ENCODE results near the gene ZNF536.

ZNF536 gene

DNA sequence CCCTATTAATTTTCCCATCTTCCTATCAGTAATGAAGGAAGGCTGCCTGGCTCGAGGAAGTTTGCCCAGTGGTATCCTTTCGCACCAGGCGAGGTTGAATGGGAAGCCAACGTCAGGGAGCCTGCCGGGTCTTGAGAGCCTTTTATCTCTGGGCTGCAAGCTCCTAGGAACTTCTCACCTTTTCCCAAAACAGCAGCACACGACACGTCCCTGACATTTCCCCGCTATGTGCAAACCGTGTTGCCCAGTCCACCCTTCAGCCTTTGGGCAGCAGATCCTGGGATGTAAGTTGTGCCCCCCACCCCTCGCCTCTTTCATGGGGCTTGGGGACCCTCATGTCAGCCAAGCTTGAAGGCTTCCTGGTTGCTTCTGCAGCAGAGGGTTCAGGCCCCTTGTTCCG is 179.1 kb downstream of the ZNF536 start:
- TF ChIP-seq, protein P1, sequence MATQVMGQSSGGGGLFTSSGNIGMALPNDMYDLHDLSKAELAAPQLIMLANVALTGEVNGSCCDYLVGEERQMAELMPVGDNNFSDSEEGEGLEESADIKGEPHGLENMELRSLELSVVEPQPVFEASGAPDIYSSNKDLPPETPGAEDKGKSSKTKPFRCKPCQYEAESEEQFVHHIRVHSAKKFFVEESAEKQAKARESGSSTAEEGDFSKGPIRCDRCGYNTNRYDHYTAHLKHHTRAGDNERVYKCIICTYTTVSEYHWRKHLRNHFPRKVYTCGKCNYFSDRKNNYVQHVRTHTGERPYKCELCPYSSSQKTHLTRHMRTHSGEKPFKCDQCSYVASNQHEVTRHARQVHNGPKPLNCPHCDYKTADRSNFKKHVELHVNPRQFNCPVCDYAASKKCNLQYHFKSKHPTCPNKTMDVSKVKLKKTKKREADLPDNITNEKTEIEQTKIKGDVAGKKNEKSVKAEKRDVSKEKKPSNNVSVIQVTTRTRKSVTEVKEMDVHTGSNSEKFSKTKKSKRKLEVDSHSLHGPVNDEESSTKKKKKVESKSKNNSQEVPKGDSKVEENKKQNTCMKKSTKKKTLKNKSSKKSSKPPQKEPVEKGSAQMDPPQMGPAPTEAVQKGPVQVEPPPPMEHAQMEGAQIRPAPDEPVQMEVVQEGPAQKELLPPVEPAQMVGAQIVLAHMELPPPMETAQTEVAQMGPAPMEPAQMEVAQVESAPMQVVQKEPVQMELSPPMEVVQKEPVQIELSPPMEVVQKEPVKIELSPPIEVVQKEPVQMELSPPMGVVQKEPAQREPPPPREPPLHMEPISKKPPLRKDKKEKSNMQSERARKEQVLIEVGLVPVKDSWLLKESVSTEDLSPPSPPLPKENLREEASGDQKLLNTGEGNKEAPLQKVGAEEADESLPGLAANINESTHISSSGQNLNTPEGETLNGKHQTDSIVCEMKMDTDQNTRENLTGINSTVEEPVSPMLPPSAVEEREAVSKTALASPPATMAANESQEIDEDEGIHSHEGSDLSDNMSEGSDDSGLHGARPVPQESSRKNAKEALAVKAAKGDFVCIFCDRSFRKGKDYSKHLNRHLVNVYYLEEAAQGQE (IDR thresholded peaks at IDR 0.05; ENCODE audit: insufficient replicate concordance, low read depth), result no peak
- TF ChIP-seq POLR2AphosphoS5 (IDR thresholded peaks at IDR 0.05; ENCODE audit: low read depth) (no peak), SPI1 (IDR thresholded peaks at IDR 0.05; ENCODE audit: borderline replicate concordance, low read depth) (no peak), GABPA (IDR thresholded peaks at IDR 0.05; ENCODE audit: low read depth) (no peak)
- TF ChIP-seq, protein P2, sequence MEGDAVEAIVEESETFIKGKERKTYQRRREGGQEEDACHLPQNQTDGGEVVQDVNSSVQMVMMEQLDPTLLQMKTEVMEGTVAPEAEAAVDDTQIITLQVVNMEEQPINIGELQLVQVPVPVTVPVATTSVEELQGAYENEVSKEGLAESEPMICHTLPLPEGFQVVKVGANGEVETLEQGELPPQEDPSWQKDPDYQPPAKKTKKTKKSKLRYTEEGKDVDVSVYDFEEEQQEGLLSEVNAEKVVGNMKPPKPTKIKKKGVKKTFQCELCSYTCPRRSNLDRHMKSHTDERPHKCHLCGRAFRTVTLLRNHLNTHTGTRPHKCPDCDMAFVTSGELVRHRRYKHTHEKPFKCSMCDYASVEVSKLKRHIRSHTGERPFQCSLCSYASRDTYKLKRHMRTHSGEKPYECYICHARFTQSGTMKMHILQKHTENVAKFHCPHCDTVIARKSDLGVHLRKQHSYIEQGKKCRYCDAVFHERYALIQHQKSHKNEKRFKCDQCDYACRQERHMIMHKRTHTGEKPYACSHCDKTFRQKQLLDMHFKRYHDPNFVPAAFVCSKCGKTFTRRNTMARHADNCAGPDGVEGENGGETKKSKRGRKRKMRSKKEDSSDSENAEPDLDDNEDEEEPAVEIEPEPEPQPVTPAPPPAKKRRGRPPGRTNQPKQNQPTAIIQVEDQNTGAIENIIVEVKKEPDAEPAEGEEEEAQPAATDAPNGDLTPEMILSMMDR (IDR thresholded peaks at IDR 0.05; ENCODE audit: insufficient read depth, low read length), result no peak
- DNase-seq (ENCODE audit: low read depth in 1 of 2, low spot score in 1 of 2), result no peak
- no peak overlapping the region for H3K27ac ChIP-seq (replicated peaks)
- no peaks in the 10 kb centered on the region for H3K27me3 ChIP-seq (ENCODE audit: insufficient read depth, poor library complexity, severe bottlenecking)
- H3K4me3 ChIP-seq (replicated peaks; ENCODE audit: insufficient read depth, low read length), result no peak overlapping the region

DNA sequence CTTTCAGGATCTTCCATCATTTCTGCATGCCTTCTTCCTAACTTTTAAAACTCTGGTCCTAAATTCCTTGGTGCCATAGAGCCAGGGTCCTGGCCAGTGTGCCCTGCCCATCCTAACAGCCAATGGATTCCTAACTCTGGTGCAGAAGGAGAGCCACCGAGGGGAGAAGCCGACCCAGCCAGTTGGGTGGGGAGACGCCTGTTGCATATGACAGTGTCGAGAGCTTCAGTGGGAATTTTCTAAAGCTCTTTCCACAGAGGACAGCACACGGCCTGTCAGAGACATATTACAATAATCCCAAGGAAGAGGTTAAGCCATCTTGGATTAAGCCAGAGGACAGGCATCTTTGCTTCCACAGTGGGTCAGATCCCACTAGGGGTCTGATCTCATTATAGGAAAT is 180.4 kb downstream of the ZNF536 start:
- DNase-seq (ENCODE audit: low read depth in 1 of 2, low spot score in 1 of 2), result no peak
- Histone ChIP-seq H3K4me3 (replicated peaks; ENCODE audit: insufficient read depth, low read length) (no peak overlapping the region), H3K27ac (replicated peaks) (no peak overlapping the region), H3K27me3 (ENCODE audit: insufficient read depth, poor library complexity, severe bottlenecking) (no peaks in the 10 kb centered on the region)
- TF ChIP-seq, protein P1 (IDR thresholded peaks at IDR 0.05; ENCODE audit: insufficient replicate concordance, low read depth), result no peak
- TF ChIP-seq GABPA (IDR thresholded peaks at IDR 0.05; ENCODE audit: low read depth) (no peak), POLR2AphosphoS5 (IDR thresholded peaks at IDR 0.05; ENCODE audit: low read depth) (no peak), SPI1 (IDR thresholded peaks at IDR 0.05; ENCODE audit: borderline replicate concordance, low read depth) (no peak)
- TF ChIP-seq, protein P2 (IDR thresholded peaks at IDR 0.05; ENCODE audit: insufficient read depth, low read length), result no peak

DNA sequence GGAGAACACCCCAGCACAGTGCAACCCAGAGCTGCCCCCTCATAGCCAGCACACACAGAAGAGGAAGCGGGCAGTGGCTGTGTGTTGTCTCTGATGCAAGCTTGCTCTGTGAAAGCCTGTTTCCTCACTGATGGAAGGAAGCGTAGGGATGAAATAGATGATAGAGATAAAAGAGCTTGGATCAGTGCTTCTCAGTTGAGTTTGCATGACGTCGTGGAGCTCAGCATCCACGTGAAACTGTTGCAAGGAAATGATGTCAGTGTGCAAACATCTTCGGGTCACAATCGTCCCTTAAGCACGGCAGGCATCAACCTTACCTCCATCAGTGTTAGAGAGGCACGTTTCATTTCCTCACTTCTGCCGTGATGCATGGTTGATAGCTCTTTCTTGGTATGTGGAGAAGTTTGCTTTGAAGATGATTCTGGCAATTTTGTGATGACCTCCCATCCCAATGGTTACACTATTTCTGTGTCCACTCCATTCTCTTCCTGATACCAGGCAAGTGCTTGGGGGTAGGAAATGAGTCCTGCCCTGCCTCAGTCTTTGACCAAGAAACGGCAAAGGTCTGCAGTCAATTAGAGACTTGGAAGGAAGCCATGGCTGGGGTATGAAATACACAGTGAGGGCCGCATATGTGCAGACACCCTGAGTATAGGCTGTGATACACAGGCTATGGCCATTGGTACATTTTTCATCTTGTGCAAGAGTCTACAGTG is 183.0 kb downstream of the ZNF536 start:
- Histone ChIP-seq H3K4me3 (replicated peaks; ENCODE audit: insufficient read depth, low read length) (no peak overlapping the region), H3K27ac (replicated peaks) (no peak overlapping the region), H3K27me3 (ENCODE audit: insufficient read depth, poor library complexity, severe bottlenecking) (no peaks in the 10 kb centered on the region)
- no peak for DNase-seq (ENCODE audit: low read depth in 1 of 2, low spot score in 1 of 2)
- TF ChIP-seq, protein P2 (IDR thresholded peaks at IDR 0.05; ENCODE audit: insufficient read depth, low read length), result no peak
- no peak for TF ChIP-seq GABPA (IDR thresholded peaks at IDR 0.05; ENCODE audit: low read depth)
- no peak for TF ChIP-seq POLR2AphosphoS5 (IDR thresholded peaks at IDR 0.05; ENCODE audit: low read depth)
- TF ChIP-seq, protein P1 (IDR thresholded peaks at IDR 0.05; ENCODE audit: insufficient replicate concordance, low read depth), result no peak
- no peak for TF ChIP-seq SPI1 (IDR thresholded peaks at IDR 0.05; ENCODE audit: borderline replicate concordance, low read depth)

All from HL-60 (cell line).